Inflammatory macrophage treated with lipopolysaccharide for 1 hour (primary cell): Measurements from ENCODE around the gene SDC4.

Experiments
- DNase-seq, 2 donors: peaks; one replicate each; pipeline ENCODE4 v3.0.0-alpha.2; 2020 to 2022

SDC4 gene, protein sequence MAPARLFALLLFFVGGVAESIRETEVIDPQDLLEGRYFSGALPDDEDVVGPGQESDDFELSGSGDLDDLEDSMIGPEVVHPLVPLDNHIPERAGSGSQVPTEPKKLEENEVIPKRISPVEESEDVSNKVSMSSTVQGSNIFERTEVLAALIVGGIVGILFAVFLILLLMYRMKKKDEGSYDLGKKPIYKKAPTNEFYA

DNA sequence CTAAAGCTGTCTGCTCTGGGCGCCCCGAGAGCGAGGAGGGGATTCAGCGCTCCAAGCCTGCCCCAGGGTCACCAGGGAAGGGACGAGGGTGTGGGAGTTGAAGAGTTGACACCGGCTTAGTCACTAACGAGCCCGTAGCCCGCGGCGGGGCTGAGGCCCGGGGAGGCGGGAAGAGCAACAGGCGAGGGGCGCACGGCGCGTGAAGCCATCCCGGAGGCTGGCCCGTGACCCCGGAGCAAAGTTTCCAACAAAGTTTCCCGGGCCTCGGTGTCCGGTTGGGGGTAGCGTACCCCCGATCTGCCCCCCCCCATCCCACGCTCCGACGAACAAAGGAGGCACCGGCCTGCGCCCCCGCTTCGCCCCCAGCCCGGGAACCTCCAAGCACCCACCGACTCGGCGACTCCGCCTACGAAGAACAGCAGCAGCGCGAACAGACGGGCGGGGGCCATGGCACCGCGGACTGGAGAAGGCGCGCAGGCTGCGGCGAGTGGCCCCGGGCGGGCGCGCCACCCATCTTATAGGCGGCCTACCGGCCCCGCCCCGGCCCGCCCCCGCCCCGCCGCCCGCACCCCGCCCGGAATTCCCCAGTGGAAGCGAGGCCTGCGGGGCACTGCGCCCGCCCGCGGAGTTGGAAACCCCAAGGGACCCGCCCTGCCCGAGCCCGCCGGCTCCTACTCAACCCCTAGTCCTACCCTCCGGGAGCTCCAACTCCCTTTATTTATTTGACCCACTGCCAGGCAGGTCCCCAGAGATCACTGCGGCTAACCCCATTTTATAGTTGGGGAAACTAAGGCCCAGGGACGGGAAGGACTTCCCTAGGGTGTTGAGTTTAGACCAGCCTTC, at the start of gene SDC4:
Gene SDC4 (minus strand): TSS at position 489 of the 843 bp plus-strand sequence. CDS start 40 bp downstream, at position 449.
- DNase-seq: peak; percentile 86 to 91

DNA sequence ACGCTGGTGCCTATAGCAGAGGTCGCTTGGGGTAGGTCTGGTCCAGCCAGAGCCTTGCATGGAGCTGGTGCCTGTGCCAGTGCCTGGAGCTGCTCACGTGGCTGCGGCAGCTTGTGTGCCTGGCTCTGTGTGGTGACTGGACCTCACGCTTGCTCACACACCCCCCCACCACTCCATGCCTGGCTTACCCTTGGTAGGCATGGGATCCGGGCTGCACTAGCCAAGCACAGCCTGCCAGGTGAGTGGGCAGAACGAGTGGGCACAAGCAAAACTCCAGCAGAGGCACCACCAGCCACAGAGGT, 46.8 kb upstream of the SDC4 start:
- no peak for DNase-seq

DNA sequence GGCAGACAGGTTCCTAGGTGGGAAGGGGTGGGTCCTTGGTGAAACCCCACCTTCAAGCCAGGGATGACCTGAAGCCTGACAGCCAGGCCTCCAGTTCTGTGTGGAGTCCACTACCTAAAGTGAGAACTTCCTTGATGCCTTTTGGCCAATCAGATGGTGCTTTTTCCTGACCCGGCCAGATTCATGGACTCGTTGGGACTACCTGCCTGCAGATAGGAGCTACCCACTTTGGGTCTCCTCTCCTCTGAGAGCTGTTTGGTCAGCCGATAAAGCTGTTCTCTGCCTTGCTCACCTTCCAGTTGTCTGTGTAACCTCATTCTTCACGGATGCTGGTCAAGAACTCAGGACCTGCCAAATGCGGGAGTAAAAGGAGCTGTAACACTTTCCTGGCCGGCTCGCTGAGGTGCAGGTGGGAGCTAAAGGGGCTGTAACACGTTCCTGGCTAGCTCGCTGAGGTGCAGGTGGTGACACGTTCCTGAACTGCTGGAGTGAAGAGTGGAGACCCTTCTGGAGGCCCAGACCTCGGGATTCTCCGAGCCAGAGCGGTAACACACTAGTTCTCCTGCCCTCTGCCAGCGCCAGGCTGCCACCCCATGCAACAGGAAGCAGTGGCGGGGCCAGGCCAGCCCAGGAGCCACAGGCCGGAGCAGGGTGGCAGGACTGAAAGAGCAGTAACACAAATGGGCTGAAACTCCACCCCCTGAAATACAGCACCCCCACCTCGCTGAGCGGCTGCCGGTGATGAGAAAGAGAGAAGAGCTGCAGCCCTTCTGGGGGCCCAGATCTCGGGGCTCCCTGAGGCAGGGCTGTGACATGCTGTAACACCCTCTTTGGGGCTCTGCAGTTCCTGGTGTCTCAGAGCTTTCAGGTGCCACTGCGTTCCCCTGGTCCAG, 46.2 kb upstream of the SDC4 start:
- DNase-seq: no peak

DNA sequence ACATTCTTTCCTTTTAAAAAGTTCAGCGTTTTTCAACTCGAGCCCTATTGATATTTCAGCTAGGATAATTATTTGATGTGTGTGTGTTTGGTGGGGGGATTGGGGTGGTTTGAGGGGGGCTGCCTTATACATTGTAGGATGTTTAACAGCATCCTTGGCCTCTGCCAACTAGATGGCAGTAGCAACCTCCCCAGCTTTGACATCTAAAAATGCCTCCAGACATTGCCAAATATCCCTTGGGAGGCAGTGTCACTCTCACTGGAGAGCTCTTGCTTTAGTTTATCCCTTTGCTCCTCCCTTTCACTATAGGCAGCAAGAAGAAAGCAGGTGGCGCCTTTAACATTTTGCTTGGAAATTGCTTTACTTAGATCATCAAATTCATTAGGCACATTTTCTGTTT, 44.5 kb upstream of the SDC4 start:
- no peak for DNase-seq

DNA sequence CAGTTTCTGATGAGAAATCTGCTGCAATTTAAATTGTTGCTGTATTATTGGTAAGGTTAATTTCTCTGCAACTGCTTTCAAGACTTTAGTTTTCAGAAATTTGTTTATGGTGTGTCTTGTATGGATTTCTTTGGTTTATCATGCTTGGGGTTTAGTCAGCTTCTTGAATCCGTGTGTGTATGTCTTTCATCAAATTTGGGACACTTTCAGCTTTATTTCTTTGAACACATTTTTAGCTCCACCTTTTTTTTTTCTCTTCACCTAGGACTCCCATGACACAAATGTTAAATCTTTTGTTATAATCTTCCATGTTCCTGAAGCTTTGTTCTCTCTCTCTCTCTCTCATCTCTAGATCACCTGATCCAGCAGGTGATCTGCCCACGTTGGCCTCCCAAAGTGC, 43.3 kb upstream of the SDC4 start:
- DNase-seq: no peak

DNA sequence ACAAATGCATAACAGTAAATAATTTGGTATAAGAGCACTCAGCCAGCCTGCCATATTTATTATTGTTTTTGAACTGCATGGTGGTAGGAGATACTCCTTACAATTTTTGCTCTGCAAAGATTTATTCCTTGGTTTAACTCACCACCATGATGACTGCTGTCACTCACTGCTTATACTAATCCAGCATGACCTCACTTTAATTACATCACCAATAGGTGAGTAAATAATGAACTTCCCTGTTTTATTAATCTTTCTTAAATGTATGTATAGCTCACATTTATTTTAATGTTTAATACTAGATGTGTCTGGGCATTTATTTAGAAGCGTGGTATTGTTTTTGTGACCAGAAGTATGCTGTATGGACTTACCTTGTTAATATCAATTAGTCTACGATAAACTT, 42.7 kb upstream of the SDC4 start:
- DNase-seq: no peak

DNA sequence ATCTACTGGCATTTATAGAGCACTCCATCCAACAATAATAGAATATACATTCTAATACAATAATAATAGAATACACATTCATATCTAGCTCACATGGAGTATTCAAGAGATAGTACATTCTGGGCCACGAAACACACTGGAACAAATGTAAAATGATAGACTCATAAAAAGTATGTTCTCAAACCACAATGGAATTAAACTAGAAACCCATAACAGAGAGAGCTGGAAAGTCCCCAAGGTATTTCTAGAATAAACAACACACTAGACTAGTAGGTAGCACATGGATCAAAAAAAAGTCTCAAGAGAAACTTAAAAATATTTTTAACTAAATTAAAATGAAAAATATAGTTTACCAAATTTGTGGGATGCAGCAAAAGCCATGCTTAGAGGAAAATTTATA, 39.0 kb upstream of the SDC4 start:
- no peak for DNase-seq

DNA sequence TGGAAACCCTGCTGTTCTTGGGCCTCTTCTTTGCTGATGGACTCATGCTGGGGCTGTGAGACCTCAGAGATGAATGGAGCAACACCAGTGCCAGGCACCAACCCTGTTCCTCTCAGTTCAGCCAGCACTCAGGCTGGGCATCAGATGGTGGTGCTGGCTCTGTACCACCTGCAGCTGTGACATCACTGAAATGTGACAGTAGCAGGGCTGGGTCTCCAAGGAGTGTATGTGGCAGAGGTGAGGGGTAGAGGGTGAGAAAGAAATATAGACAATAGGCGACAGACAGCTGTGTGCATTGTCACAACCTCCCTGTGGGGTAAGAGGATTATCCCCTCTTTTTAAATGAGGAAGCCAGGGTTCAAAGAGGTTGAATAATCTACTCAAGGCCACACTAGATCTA, 30.0 kb upstream of the SDC4 start, which contains the start of gene TP53TG5:
Gene TP53TG5 (minus strand): TSS at position 135 of the 400 bp plus-strand sequence. CDS start 89 bp downstream, at position 46.
- no peak for DNase-seq

DNA sequence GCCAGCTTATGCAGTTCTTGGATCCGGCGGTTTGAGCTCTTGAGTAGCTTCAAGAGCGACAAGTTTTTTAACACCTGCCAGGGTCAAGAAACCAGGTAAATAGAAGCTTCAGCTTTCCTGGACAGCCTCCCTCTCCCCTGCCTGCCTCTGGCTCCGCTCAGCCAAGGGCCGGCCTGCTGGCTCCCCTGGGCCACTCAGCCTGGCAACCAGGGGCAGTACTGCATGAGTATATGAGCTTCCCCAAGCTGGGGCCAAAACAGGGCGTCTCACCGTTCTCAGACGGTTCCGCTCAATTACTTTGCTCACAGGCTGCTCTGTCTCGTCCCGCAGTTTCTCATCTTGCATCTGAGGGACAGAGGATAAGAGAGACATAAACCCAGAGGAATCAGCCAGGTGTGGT, 29.0 kb upstream of the SDC4 start:
- DNase-seq: no peak

DNA sequence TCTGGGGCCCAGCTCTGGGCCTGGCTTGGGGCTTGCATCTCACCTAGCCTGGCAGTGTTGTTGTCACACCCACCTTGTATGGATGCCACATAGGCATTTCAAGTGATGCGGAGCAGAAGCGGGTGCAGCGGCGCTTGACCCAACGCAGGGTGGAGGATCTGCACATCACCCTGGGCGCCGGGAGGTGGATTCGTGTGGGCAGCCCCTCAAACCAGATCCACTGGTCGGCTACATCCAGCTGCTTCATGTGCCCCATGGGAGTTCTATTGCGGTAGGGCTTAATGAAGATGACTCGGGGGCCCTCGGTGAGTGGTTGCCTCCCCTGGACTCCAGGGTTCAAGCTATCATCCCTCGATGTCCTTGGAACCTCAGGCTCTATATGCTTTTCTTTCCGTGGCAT, 26.7 kb upstream of the SDC4 start:
- DNase-seq: no peak

DNA sequence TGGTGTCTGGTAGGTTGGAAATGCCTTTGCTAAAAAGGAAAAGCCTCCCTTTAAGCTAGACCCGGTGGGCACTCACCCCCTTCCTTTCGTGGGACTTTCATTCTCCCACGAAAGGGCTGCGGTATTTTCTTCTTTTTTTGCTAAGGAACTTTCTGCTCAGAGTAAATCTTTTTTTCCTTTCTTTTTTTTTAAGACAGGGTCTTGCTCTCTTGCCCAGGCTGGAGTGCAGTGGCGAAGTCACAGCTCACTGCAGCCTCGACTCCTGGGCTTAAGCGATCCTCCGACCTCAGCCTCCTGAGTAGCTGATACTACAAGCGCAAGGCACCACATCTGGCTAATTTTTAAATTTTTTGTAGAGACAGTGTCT, 25.9 kb upstream of the SDC4 start:
- DNase-seq: no peak

DNA sequence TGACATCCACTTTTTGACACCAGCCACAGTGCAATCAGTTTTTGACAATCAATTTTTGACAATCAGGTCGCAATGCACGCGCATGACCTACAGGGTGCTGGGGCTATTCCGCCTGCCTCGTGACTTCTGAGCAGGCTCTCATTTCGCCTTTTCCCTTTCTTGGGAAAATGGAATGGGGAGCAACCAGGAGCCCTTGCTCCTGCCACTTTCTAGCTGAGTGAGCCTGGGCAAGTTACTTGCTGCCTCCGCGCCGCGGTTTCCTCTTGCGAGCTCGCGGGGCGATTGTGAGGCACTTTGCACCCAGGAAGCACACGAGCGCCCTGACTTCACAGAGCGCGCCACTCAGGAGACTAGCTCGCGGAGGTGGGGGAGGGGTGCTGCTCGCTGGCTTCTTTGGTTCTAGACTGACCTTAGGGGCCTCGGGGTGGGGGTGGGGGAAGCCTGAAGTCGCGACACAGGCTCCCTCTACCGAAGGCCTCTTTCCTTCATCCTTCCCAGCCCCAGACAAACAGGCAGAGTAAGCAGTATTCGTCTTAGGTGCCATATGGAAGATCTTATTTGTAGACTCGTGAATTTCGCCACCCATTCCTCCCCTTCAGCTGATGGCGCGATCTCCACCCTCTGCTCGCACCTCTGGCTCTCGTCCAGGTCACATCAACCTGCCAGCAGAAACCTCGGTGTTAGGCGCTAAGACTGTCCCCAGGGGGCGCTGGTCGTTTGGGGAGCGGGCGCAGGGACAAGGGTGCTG, 25.3 kb upstream of the SDC4 start:
- peak; percentile 57 to 89 for DNase-seq

DNA sequence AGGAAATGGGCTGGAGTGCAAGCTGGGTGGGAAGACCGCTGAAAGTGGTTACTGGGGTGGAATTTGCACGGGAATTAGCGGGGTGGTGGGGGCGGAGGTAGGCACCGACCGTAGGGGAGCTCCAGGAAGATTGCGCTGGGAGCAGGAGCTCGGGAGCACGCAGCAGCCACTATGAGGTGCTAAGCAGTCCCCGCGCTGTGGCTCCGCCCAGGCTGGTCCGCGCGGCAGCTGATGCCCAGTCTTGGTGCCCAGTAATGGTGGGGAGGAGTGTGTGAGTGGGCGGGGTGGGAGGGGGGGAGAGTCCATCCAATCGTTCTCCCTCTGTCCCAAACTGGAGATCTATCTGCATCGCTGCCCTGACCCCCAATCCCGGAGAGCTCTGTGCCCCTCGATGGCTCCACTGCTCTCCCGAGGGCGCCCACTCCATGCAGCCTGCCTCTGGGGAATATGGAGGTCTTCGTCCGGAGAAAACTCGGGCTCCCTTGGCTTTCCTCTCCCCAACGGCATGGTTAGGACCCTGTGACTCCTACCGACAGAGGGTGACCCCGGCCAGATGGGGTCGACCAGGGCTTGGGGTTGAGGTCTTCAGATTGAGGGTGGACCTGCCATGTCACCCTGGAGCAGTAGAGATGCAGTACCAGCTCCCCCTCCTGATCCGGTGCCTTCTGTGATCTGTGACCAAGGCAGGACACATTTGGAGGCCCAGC, 24.6 kb upstream of the SDC4 start:
- DNase-seq: no peak

DNA sequence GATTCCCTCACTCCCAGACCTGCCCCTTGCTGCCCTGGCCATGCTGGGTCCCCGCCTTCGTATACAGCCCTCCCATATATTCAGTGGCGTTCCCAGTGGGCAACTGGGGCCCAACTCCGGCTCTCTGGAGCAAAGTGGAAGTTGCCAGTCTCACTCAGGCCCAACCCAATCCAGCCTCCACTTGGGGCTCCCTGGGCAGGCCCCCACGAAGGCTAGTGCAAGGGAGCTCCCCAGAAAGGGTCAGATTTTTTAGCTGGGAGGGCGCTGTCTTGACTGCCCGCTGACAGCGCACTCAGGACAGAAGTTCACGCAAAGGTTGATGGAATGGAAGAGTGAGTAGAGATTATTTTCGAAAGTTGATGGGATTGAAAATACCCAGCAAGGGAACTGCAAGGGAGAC, 24.0 kb upstream of the SDC4 start:
- no peak for DNase-seq

DNA sequence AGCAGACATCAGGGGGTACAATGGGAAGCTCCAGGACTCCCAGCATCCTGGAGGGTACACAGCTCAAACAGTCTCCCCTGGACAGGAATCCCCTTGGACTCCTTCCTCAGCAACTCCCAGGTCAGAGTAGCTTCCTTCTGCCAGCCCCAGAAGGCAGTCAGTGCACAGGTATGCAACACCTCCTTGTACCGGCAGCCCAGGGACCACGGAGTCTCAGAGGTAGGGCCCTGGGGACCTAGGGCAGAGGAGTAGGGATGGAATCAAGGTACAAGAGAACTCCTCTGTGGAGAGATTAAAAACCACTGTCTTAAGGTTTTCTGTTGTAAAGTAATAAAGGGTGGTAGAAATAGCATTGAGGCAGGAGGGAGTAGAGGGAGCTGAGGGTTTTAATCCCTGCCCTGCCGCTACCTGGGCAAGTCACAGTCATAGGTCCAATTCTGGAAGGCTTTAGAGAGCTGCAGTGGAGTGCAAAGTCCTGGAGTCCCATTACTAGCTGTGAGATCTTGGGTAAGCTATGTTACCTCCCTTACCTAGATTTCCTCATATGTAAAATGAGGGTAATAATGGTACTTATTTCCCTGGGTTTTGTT, 22.4 kb upstream of the SDC4 start:
- no peak for DNase-seq

DNA sequence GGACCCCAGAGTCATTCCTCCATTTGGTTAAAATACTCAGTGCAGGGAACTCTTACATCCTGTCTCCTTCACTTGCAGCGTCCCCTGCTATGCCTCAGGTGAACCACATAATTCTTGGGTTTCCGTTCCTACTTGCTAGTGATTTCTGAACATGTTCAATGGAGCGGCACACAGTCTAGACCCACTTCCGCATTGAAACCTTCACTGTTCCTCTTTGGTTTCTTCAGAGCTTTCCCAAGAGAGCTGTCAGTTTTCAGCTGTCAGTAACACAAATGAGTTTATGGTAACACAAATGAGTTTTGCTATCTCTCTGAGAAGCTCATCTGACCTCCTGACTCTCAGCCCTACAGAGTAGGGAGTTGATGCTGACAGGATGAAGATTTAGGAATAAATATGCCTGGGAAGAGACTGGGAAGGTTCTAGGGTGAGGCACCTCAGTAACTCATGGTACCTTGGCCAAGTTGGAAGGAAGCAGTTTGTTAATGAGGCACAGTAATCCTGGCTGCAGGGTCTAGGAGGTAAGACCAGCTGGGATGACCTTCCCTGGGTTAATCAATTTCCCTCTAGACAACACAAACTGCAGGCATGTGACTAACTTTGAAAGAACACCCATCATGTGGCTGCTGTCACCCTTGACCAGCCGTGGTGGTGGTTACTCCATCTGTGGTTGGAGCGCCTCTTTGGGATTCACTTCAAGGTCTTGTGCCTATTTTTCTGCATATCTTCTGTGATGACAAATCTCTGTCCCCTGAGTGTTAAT, 20.2 kb upstream of the SDC4 start:
- peak; percentile 75 to 81 for DNase-seq

DNA sequence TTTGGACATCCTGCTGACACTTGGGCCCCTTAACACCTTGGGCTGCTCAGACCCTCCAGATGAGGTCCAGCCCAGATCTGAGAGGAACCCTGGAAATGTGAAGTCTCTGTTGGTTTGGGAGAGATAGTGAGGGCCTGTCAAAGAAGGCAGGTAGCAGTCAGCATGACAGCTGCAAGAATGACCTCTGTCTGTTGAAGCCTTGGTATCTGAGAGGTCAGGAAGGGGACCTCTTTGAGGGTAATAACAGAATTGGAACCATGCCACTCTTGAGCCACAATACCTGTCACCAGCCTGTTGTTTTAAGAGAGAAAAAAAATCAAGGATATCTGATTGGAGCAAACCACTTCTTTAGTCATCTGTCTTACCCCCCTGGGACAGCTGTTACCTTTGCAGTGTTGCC, 18.9 kb upstream of the SDC4 start:
- DNase-seq: no peak

DNA sequence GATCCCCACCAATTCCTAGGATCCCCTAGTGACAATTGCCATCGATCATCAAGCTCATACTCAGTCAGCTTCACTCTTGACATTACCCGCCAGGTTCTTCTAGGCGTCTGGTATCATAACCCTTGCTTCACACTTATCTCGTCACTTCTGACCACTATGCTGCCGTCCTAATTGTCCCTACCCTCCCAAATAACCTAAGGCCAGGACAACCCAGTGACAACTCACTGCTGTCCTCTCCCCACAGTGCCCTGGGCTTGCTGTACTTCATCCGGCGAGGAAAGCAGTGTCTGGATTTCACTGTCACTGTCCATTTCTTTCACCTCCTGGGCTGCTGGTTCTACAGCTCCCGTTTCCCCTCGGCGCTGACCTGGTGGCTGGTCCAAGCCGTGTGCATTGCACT, 18.4 kb upstream of the SDC4 start:
- DNase-seq: no peak

DNA sequence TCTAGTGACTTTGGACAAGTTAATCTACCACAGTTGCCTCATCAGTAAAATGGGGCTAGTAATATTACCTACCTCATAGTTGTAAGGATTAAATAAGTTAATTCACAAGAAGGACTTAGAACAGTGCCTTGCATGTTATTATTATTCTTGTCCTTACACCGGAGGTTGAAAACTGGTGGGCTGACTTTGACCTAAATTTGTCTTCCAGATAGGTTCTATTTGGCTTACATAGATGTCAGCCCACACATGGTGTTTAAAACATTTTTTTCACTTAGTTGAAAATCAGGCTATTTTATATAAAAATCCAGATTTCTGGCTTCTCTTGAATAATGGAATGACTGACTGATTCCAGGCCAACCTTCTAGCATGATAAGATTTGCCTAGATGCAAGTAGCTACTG, 18.0 kb upstream of the SDC4 start:
- DNase-seq: no peak

DNA sequence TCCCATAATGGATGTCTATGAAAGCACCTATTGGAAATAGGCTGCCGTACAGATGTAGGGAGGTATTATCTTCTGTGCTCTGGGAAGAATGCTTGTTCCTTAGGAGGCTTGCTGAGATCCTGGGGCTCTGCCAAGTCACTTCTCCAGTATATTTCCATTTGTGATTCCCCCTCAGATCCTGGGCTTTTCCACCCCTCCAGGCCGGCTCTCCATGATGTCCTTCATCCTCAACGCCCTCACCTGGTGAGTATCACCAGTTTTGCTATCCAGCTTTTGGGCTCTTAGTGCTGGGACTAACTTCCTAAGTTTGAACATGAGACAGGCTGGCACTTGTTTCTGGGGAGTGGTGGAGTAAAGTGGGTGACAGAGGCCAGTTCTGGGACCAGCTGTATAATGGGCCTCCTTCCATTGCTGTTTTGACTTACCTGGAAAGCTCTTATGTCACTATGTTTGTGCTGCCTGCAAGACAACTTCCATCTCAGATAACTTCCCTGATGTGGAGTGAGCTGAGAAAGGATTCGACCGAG, 17.3 kb upstream of the SDC4 start:
- DNase-seq: no peak
